Lower lobe of right lung (tissue), 2 donors: ENCODE measurements around the gene VIPR2. TPM values are rescaled to one million over a fixed set of nuclear protein-coding genes. Genes with fewer than 3 reads are reported as not detected.

ENCODE experiments used
- ATAC-seq, 2 donors: fragments of 200-7000 bp; cut with Tn5 transposase; one replicate each; pipeline ENCODE4 v1.9.1; 2020 to 2022; ENCODE audit warnings: mild to moderate bottlenecking in 2 of 2, moderate library complexity in 2 of 2
- DNase-seq: peaks from one replicate; pipeline ENCODE4 v3.0.0-alpha.2; 2020
- H3K27ac ChIP-seq: fragments of 200-600 bp; one replicate; pipeline ENCODE4 v1.8.0; 2022
- H3K27me3 ChIP-seq: fragments of 200-600 bp; one replicate; pipeline ENCODE4 v1.8.0; 2022; ENCODE audit warnings: low read depth
- H3K36me3 ChIP-seq: fragments of 200-600 bp; one replicate; pipeline ENCODE4 v1.8.0; 2022; ENCODE audit warnings: mild to moderate bottlenecking
- H3K4me1 ChIP-seq: fragments of 200-600 bp; one replicate; pipeline ENCODE4 v1.8.0; 2022
- H3K4me3 ChIP-seq: fragments of 200-600 bp; one replicate; pipeline ENCODE4 v1.8.0; 2022; ENCODE audit warnings: mild to moderate bottlenecking
- H3K9me3 ChIP-seq: fragments of 200-600 bp; one replicate; pipeline ENCODE4 v1.8.0; 2022
- CTCF ChIP-seq: fragments of 200-600 bp; IDR thresholded peaks from one replicate; pipeline ENCODE4 v1.8.0; 2022; ENCODE audit warnings: antibody characterized with exemption, mild to moderate bottlenecking
- intact Hi-C: fragments of 100-400 bp; cut with DNase I; formaldehyde crosslinking; loops from one replicate; pipeline ENCODE4 v1.11.0; 2022
- total RNA-seq: library from RNA; stranded (reverse); fragmentation: NEBNext Ultra II Directional; extraction: Animal tissue kit (Norgen Biotek cat#: 25700); gene quantifications from one replicate; pipeline ENCODE4 v1.2.1, GENCODE V29; 2021
- donor health status: DM: no; HTN: yes; CAD: no; lungs with severe emphysema.

Gene VIPR2
- total RNA-seq, 1 donor from 2014 or later, result 0.80 TPM

GRCh38 chr7:159094919-159095915, 49.5 kb downstream of the VIPR2 start:
- H3K4me1 ChIP-seq, result peaks cover 16% of the 10 kb centered on the region
- intact Hi-C loops, result no loop called here
- H3K27me3 ChIP-seq, result no peaks in the 10 kb centered on the region
- no peak for TF ChIP-seq CTCF
- no peaks in the 10 kb centered on the region for H3K9me3 ChIP-seq
- ATAC-seq (no peak), DNase-seq (no peak)
- H3K27ac ChIP-seq, result no peak overlapping the region
- H3K4me3 ChIP-seq, result no peak overlapping the region
- H3K36me3 ChIP-seq, result no peaks in the 10 kb centered on the region

- ATAC-seq (no peak), DNase-seq (no peak)
- no peak for TF ChIP-seq CTCF
- Histone ChIP-seq H3K4me3 (no peak overlapping the region), H3K9me3 (no peaks in the 10 kb centered on the region), H3K36me3 (no peaks in the 10 kb centered on the region), H3K27ac (no peak overlapping the region), H3K27me3 (no peaks in the 10 kb centered on the region), H3K4me1 (peaks cover 8% of the 10 kb centered on the region)
- intact Hi-C loops, result no loop called here
These were observed 50.5 kb downstream of the VIPR2 start for GRCh38 chr7:159094023-159094740.

- no peak overlapping the region for H3K27ac ChIP-seq
- intact Hi-C loops, result no loop called here
- no peaks in the 10 kb centered on the region for H3K36me3 ChIP-seq
- no peaks in the 10 kb centered on the region for H3K9me3 ChIP-seq
- no peak overlapping the region for H3K4me3 ChIP-seq
- H3K4me1 ChIP-seq, result peaks cover 2% of the 10 kb centered on the region
- no peak for TF ChIP-seq CTCF
- no peak for DNase-seq
- no peak for ATAC-seq
- no peaks in the 10 kb centered on the region for H3K27me3 ChIP-seq
These were observed 51.2 kb downstream of the VIPR2 start for GRCh38 chr7:159093351-159093971.

- intact Hi-C loops, result no loop called here
- ATAC-seq, result no peak
- TF ChIP-seq CTCF, result no peak
- no peak for DNase-seq
- Histone ChIP-seq H3K9me3 (no peaks in the 10 kb centered on the region), H3K4me3 (no peak overlapping the region), H3K4me1 (no peaks in the 10 kb centered on the region), H3K36me3 (no peaks in the 10 kb centered on the region), H3K27ac (no peak overlapping the region), H3K27me3 (no peaks in the 10 kb centered on the region)
These were observed 52.0 kb downstream of the VIPR2 start for GRCh38 chr7:159092701-159093121.
